Measurements from ENCODE around the gene IQSEC1.

The IQSEC1 gene

DNA sequence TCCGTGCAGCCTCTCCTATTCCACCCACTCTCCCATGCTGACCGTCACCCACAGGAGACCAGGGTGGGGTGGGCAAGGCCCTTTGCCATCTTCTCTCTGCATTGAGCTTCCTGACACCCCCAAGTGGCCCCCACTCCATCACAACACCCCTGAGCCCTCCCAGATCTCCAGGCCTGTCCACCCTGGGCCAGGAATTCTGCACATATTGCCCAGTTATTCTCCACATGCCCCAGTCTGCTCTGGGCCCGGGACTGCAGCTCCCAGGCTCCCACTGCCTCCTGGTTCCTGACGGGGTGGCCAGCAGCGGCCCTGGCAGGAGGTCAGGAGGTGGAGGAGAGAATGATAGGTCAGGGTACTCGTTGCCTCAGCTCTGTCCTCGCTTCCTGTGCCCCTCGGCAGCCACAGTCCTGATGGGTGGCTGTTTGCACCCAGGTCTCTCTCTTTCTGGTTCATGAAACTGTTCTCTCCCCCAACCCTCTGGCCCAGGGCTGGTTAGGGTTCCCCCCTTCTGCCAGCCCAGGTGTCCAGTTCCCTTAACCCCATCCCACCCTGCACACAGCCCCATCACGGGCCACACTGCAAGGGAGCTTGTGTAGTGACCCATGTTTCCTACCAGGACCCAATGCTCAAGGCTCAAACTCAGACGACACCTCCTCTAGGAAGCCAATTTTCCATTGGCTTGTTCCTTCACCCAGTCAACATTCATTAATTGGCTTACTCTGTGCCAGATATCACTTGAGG, 47.3 kb downstream of the IQSEC1 start:
- no peak for DNase-seq

DNA sequence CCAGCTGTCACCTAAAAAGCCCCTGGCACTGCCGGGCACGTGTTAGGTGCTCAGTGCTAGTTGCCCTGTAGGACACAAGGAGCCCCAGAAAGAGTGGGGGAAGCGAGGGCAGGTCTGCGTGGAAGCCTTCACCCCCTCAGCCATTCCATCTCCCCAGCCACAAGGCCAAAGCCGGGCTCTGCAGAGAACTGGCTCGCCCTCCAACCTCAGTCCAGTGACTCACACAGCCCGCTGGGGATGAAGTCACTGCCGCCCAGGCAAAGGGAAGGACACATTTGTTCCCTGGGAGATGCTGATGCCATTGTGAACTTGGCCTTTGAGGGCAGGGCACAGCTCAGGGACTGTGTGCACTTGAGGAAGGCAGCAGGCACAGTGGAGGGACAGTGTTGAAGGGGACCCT, 48.1 kb downstream of the IQSEC1 start:
- no peak for DNase-seq

DNA sequence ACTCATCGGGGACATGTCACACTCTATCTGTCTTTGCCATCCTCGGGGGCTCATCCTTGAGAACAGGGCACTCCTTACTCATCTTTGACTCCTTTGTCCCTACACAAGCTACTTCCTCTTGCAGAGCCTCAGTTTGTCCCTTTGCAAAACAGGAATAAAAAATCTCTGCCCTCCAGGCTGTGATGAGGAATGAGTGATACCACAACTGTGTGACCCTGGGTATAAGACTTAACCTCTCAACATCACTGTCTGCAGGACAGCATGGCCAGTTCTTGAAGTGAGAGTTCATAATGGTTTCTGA, 48.5 kb downstream of the IQSEC1 start:
- DNase-seq, result no peak

DNA sequence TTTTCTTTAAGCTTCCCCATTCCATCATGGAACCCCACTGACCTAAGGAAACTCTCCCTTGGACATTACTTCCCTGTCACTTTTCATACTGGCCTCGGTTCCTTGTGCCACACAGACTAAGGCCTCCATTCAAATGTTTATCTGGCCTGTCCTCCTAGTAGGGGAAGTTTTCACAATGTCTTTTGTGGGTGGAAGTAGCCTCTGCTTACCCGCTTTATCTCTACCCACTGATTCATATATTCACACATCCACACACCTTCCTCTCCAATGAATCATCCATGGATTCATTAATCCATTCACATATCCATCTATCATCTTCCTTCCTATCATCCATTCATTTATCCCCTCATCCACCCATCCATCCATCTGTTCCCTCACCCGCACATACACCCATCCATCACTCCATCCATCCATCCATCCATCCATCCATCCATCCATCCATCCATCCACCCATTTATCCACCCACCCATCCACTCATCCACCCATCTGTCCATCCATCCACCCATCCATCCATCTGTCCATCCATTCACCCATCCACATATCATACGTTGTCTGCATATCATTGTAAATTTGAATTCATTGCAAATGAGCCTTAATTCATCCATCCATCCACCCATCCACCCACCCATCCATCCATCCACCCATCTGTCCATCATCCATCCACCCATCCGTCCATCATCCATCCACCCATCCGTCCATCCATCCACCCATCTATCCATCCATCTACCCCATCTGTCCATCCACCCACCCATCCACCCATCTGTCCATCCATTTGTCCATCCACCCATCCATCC, 49.1 kb downstream of the IQSEC1 start:
- DNase-seq, result no peak

DNA sequence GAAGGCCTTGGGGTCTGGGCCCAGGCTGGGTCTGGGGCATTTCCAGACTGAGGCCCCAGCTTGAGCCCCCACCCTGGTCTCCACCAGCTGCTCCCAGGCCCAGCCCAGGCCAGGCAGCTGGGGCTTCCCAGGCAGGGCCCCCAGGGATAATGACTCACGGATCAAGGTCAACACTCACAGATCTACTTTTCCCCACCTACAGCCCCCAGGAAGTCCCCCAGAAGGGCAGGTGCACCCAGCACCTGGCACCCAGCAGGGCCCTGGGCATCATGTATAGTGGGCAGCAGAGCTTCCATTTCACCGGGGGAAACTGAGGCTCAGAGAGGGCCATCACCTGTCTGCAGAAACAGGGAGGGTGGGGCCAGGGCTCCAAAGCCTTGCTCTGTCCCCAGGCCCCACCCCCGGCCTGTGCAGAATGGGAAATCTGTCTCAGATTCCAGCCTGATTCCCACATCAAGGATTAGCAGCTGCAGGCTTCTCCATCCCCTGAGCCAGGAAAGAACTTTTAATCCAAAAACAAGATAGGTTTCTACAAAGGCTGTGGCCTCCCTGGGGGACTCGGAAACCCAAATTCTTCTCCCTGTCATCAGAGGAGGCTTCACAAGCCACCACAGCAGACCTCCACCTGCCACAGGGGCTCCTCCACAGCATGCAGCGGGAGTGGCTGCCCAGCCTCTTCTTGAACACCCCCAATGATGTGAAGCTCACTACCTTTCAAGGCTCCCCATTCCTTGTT, 49.8 kb downstream of the IQSEC1 start:
- no peak for DNase-seq

DNA sequence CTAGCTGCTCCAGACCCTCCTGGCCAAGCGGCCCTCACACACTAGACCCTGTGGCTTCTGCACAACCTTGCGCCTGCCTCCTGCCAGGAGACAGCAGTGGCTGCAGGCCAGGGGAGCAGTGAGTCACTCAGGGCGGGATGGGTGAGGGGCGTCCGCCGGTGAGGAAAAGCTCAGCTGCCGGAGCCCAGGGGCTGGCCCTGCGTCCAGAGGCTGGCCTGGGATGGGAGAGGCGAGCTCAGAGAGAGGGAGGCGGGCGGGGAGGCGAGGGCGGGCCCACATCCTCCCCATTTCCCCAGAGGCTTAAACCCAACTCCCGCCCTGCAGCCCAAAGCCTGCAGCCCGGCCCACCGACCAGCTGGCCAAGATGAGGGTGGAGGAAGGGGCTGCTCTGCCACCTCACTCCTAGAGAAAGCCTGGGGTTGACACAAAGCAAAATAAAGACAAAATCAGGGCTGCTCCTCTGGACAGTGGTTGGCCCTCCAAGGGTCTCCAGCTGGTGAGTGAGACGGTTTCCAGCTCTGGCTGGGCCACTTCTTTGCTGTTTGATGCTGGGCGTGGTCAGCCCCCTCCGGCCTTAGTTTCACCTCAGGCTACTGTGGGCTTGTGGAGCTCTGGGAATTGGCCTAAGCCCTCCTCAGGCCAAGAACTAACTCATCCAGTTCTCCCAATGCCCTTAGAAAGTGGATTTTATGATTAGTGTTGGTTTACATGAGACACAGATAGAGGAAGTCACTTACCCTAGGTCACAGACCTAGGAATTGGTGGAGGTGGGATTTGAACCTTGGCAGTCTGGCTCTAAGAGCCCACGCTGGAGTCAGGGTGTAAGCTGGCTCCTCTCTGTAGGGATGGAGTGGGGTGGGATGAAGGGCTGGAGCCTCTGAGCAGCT, 50.6 kb downstream of the IQSEC1 start:
- no peak for DNase-seq

DNA sequence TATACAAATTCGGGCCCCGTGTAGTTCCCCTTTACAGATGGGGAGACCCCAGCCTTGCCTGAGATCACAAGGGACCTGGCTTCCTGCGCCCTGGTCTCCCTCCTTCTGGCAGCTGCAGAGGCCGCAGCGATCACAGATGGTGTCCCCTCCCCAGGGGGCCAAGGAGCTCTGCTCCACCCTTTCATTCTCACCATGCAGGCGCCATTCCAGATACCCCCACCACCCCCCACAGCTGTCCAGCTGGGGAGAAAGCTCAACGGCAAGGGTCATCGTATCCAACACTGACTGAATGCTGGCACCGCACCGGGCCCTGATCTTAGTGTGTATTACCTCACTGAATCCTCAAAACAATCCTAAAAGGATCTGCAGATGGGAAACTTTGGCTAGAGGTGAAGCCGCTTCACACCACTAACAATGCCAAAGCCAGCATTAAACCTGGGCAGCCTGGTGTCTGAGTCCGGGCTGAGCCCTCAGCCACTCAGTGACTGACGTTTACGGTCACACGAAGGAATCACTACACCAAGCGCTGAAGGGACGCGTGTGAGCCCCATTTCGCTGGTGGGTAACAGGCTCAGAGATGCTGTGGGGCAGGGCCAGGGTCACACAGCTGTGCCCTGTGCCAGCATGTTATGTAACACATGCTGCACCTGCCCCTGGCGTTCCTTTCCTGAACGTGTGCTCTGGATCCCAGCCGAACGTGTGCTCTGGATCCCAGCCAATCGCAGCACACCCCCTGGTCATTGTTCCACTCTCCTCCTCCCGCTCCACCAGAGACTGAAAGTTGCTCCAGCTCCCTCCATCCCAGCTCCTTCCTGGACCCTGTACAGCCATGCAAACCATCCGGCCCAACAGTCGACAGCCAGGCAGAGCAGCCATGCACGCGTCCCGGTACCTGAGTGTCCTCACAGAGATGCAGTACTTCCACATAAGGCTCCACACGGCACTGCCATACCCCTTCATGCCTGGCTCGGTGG, 51.8 kb downstream of the IQSEC1 start:
- no peak for DNase-seq

DNA sequence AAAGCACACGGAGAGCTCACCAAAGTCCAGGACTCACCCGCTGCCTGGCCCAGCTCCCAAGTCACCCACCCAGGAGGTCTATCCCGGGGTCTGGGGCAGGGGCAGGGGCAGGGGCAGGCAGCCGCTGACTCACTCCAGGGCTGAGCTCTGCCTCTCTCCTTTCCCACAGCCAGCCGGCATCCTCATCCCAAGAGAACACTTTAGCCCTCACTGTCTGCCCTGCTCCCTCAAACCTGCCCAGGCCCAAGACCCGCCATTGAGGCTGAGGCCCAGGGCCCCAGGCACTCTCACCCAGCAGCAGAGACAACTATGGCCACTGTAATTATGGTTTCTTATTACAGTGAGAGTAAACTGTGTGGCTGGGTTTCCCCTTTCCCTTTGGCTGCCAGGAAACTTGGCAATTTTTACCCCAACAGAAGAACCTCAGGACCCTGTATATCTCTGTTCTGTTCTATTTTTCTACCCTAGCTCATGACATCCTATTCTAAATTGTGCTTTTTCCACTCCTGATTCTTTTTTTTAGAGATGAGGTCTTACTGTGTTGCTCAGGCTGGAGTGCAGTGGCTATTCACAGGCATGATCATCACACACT, 53.0 kb downstream of the IQSEC1 start:
- no peak for DNase-seq

DNA sequence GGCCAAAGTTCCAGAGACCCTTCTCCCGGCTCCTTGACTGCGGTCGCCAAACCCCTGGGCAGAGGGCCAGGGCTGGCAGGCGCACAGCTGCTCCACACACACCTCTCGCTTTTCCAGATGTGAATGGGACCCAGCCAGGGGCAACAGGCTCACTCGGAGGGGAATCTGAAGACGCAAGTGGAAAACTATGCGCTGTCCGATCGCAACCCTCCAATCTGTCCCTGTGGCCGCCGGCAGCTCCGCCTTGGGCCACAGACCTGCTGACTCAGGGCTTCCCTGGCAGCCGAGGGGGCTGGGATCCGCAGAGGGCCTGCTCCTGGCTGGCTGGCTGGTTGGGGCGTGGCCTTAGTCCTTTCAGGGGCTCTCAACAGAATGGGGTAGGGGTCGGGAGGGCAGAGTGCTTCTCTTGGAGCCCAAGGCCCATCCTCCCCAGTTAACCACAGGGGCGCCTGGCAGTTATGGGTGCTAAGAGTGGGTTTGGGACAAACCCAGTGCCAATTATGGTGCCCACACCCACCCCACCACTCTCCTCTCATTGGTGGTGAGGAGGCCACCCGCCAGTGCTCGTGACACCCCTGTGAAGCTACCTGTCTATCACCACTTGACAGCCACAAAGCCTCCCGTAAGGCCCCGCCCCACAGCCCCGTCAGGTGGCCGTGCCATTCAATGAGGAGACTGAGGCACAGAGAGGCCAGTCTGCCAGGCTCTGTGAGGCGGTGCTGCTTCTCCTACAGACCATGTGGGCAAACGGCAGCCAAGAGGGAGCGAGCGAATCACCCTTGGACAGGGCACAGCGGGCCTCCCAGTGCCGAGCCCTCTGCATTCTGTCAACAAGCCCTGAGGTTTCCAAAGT, 53.8 kb downstream of the IQSEC1 start:
- DNase-seq, result no peak

DNA sequence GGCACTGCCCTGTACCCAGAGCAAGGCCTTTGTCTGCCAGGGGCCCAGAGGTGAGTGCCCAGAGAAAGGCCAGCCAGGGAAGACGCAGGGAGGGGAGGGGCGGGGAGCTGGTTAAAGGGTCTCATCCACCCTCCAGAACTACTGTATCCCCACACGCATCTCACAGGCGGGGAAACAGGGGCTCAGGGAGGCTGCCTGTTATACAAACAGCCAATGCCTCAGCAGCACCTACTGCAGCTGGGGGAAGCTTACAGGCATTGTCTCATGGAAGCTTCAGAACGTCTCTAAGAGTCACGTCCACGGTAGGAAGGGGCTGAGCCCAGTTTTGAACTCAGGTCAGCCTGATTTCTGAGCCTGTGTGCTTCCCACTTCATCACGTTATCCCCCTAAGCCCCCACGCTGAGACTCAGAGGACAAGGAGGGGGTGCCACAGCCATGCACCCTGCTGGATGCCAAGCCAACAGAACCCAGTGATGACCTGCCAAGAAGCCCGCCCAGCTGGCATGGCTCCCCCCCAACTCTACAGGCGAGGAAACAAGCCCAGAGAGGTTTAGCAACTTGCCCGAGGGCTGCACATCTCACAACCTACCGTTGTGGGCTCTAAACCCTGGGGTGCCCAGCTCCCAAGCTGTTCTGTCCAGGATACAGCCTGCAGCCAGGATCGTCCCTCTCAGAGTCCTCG, 54.5 kb downstream of the IQSEC1 start:
- DNase-seq, result no peak

DNA sequence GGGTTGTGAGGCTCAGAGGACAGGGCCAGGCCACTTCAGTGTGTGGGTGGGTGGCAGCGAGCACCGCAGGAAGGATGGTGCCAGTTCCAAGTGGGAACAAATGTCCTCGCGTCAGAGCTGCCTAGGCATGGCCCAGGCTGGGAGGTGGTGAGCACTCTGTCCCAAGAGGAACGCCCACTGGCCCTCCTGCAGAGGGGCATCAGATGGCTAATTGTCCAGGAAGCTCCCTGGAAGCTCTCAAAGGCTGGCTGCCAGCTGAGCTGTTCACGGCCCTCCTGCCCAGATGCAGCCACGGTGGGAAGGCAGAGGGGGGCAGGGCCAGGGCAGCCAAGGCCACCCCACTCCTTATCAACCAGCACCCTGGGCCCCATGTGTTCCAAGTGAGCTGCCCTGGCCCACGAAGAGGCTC, 55.2 kb downstream of the IQSEC1 start:
- no peak for DNase-seq

DNA sequence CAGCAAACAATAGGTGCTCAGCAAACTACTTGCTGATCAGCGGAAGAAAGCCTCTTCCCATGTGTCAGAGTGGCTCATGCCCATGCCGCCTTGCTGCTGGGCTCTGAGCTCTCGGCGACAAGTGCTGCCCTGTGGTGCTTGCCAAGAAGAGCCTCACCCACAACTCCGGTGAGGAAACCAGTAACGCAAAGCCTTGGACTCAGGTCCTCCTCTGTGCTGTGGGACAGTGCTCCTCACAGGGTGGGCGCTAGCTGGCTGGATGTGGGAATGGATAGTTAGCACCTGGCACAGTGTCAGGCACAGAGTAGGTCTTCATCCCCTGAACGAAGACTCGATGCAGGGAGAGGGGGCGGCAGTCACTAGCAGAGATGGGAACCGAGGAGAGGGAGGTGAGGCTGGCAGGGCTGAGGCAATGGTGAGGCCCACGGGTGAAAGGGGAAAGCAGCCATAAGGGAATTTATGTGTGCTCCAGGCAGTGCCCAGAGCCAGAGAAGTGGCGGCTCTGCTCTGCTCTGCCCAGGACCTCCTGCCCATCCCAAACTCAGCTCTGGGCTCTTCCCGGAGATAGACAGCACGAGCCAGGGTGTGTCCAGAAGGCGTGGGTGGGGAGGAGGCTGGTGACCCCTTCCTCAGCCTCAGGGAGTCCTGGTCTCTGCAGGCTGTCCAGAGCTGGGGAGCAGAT, 55.7 kb downstream of the IQSEC1 start:
- DNase-seq, result no peak

DNA sequence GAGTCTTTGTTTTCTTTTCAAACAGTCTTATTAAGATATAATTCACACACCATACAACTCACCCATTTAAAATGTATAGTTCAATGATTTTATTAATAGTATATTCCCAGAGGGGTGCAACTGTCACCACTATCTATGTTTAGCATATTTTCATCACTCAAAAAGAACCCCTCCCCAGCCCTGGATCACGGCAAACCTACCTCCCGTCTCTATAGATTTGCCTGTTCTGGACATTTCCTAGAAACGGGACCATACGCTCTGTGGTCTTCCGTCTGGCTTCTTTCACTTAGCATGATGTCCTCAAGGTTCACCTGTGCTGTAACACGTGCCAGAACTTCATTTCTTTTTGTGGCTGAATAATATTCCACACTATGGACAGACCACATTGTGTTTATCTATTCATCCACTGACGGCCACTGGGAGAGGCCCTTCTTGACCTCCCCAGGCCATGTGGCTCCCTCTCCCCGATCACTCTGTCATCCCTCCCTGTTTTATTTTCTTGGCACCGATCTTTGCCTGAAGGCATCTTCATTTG, 56.4 kb downstream of the IQSEC1 start:
- DNase-seq, result no peak

DNA sequence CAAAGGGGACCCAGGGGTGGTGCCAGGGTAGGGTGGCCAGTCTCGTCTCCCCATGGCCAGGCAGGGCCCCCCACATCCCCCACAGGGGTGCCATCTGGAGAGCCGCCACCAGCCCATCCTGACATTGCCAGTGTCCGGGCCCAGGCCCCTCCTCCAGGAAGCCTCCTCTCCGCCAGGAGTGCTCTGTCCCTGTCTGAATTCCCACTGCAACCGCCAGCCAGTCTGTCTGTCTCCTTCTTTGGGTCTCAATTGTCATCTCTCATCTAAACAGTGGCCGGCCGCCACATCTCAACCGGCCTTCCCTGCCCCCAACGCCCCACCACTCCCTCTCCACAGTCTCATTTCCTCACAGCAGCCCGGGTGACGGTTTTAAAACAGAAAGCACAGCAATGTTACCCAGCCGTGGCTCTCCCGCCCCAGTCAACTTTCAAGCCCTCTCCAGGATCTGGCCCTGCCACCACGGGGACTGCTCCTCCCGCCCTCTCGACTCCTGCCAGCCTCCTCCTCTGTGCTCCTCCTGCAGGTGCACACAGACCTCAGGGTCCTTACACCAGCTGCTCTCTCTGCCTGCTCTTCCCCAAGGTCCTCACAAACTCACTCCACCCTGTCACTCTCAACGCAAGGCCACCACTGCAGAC, 57.0 kb downstream of the IQSEC1 start:
- DNase-seq, result peak in 2 of 4 experiments; percentile 38 to 40

DNA sequence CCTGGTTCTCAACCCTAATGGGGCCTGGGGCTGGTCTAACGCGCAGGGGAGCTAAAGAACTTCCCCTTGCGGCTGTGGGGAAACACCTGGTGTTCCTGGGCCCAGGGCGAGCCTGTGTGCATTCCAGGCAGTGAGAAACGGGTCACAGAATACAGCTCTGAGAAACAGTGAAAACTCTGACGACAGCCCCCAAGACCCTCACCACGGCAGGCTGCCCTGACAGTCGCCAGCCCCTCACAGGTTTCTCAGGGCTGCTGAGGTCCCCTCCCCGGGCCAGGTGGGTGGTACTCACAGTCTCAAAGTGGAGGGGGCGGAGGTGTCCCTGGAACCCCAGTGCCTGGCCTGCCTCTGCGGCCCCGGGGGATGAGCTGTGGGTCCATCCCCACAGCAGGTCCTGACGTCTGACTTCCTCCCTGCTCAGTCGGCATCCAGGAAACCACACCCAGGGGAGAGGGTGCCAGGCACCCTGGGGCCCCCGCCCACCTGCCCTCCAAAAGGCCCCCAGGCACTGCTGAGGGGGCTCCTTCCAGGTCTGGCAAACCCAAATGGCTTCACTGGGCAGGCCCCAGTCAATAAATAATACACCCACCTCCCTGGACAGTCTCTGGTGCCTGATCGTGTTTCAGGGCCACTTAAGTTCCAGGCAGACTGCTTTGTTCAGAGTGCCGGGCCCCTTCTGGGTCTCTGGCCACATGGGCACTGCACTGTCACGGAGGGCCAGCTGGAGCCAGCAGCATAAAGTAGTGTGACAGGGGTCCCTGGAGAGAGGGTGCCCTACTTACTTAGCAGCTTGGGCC, 57.7 kb downstream of the IQSEC1 start:
- peak in 2 of 4 experiments; percentile 46 to 48 for DNase-seq

DNA sequence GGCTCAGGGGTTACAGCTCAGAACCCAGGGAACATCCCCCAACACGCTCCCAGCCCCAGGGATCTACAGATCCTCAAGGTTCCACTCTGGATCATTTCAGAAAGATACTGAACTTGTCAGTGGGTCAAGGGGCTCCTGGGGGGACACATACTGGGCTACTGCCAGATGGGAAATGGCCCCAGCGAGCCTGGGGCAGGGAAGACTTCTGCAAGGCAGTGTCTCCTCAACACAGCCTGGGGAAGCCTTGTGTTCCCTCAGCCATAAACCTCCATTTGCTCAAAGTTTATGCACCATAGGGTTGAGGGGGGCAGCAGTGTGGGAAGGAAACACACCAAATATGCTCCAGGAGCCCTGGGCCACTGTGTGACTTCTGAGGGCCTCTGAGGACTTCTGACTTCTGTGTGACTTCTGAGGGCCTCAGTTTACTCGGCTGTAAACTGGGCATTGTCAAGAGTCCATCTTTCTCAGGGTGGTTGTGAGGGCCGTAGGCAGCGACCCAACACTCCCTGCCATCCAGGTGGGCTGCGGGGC, 58.4 kb downstream of the IQSEC1 start:
- no peak for DNase-seq

Measured in activated naive CD4-positive, alpha-beta T cell (primary cell).